B cell (primary cell): ENCODE results near the gene PMP22.

Experiments used
- CTCF ChIP-seq: fragments of 200-600 bp; IDR thresholded peaks from one replicate; pipeline ENCODE4 v1.8.0; 2022; ENCODE audit warnings: antibody characterized with exemption, mild to moderate bottlenecking
- EZH2 ChIP-seq: IDR thresholded peaks from 2 replicates; pipeline ENCODE4 v1.6.1; 2012; ENCODE audit warnings: borderline replicate concordance, low read depth, mild to moderate bottlenecking, moderate library complexity, low read length; ENCODE audit not compliant: insufficient read depth, poor library complexity, severe bottlenecking

- TF ChIP-seq CTCF, result no peak
- TF ChIP-seq EZH2, result no peak
Measured at GRCh38 chr17:15268461-15268860, 3.3 kb upstream of the PMP22 start.
